Activated CD8-positive, alpha-beta T cell treated with anti-CD3 and anti-CD28 coated beads for 36 hours (primary cell): ENCODE measurements around the gene PTRH2. TPM values are rescaled to one million over a fixed set of nuclear protein-coding genes. Genes with fewer than 3 reads are reported as not detected.
A peak's percentile ranks its signal among the peaks of the same experiment; 100 is the strongest.

Experiments
- ATAC-seq: fragments of 200-7000 bp; cut with Tn5 transposase; one replicate; pipeline ENCODE4 v1.10.0; 2021; ENCODE audit warnings: mild to moderate bottlenecking, moderate library complexity
- CTCF ChIA-PET: fragments of 350-600 bp; sonication (Branson Sonifier 250); formaldehyde crosslinking; loops from one replicate; lab custom pipeline; 2021; ENCODE audit warnings: antibody characterized with exemption; lab: Charles Lee
- POLR2A ChIA-PET: fragments of 350-600 bp; sonication (Branson Sonifier 250); formaldehyde crosslinking; loops from one replicate; lab custom pipeline; 2021; ENCODE audit warnings: antibody characterized with exemption; lab: Charles Lee
- DNase-seq: peaks from one replicate; pipeline ENCODE4 v3.0.0-alpha.2; 2020
- H3K27ac Mint-ChIP-seq: one replicate; pipeline ENCODE4 v1.8.0; 2021; ENCODE audit warnings: mild to moderate bottlenecking, mixed read lengths
- H3K27me3 Mint-ChIP-seq: one replicate; pipeline ENCODE4 v1.8.0; 2021; ENCODE audit warnings: mixed read lengths
- H3K36me3 Mint-ChIP-seq: one replicate; pipeline ENCODE4 v1.8.0; 2021; ENCODE audit warnings: low read depth, mixed read lengths
- H3K4me1 Mint-ChIP-seq: one replicate; pipeline ENCODE4 v1.8.0; 2021; ENCODE audit warnings: low read depth, mixed read lengths
- H3K4me3 Mint-ChIP-seq: one replicate; pipeline ENCODE4 v1.8.0; 2021; ENCODE audit warnings: mild to moderate bottlenecking, moderate library complexity, mixed read lengths
- H3K9me3 Mint-ChIP-seq: one replicate; pipeline ENCODE4 v1.8.0; 2021; ENCODE audit warnings: mixed read lengths
- intact Hi-C: fragments of 100-400 bp; cut with micrococcal nuclease; formaldehyde crosslinking; loops from one replicate; pipeline ENCODE4 v1.10.0; 2022
- total RNA-seq, 2 experiments: library from RNA; stranded (reverse); gene quantifications; one replicate each; pipeline ENCODE4 v1.2.3, GENCODE V29; 2021
- TF ChIP-seq, protein P1 (sequence below): fragments of 200-600 bp; IDR thresholded peaks from one replicate; pipeline ENCODE4 v1.8.0; 2022; ENCODE audit warnings: antibody characterized with exemption, mild to moderate bottlenecking

The PTRH2 gene
- total RNA-seq, 2 experiments from 2014 or later, result 34.2 to 37.4 TPM

DNA sequence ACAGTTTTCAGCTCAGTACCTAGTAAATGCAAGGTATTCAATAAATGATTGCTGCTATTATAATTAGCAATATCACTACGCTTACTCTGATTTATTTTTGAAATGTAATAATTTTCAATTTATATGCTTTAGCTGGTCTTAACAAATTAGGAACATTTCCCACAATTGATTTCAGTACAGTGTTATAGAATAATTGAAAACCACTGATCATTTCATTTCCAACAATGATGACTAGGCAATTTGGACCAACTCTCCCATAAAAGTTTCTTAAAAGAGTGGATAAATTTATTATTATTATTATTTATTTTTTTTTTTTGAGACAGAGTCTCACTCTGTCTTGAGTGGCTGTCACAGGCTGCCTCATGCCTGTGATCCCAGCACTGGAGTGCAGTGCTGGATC, 41.4 kb upstream of the PTRH2 start:
- no peaks in the 10 kb centered on the region for H3K27me3 Mint-ChIP-seq
- peaks cover 25% of the 10 kb centered on the region for H3K4me1 Mint-ChIP-seq
- DNase-seq (no peak), ATAC-seq (no peak)
- H3K4me3 Mint-ChIP-seq, result no peak overlapping the region
- intact Hi-C loops, result loop anchor here (10.0 kb wide), 1 partner anchor 286 kb away; no protein-coding TSS in a partner anchor
- TF ChIP-seq, protein P1, sequence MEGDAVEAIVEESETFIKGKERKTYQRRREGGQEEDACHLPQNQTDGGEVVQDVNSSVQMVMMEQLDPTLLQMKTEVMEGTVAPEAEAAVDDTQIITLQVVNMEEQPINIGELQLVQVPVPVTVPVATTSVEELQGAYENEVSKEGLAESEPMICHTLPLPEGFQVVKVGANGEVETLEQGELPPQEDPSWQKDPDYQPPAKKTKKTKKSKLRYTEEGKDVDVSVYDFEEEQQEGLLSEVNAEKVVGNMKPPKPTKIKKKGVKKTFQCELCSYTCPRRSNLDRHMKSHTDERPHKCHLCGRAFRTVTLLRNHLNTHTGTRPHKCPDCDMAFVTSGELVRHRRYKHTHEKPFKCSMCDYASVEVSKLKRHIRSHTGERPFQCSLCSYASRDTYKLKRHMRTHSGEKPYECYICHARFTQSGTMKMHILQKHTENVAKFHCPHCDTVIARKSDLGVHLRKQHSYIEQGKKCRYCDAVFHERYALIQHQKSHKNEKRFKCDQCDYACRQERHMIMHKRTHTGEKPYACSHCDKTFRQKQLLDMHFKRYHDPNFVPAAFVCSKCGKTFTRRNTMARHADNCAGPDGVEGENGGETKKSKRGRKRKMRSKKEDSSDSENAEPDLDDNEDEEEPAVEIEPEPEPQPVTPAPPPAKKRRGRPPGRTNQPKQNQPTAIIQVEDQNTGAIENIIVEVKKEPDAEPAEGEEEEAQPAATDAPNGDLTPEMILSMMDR, result no peak
- H3K9me3 Mint-ChIP-seq, result no peaks in the 10 kb centered on the region
- peaks cover 6% of the 10 kb centered on the region for H3K36me3 Mint-ChIP-seq
- CTCF ChIA-PET, result interaction anchor here (0.6 to 3.3 kb wide), 8 partner anchors 40 to 290 kb away, joined by 3 to 19 read pairs (median 3); no protein-coding TSS in a partner anchor
- POLR2A ChIA-PET, result interaction anchor here (2.0 to 8.9 kb wide), 2 partner anchors 95 to 145 kb away, joined by 6 to 443 read pairs; partner anchors contain the start of gene RPS6KB1
- H3K27ac Mint-ChIP-seq, result no peak overlapping the region

DNA sequence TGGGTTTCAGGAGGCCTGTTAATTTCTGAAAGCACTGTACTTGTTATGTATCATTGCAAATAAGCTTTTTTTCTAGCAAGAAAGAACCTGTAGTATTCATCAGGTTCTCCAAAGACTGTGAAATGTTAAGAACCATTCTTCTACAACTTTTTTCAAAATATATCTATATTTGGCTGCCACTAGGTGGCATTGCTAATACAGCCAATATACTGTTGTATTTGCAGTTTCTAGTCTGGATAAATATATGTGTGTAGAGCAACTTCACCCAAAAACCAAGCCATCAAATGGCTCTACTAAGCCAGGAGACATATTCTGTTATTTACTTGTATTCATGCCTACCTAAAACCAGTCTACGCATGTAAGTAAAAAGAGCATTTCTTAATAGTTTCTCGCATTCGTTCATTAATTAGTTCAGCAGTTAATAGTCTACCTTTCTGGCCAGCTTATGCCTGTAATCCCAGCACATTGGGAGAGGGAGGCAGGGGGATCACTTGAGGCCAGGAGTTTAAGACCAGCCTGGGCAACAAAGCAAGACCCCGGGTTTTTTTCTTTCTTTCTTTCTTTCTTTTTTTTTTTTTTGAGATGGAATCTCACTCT, 39.7 kb upstream of the PTRH2 start:
- ATAC-seq, result peak; percentile 53
- Mint-ChIP-seq H3K4me3 (no peak overlapping the region), H3K4me1 (peaks cover 10% of the 10 kb centered on the region), H3K27ac (peak overlapping the region; percentile 21), H3K9me3 (peaks cover 4% of the 10 kb centered on the region), H3K27me3 (no peaks in the 10 kb centered on the region), H3K36me3 (peaks cover 11% of the 10 kb centered on the region)
- TF ChIP-seq, protein P1, result peak; percentile 83
- ChIA-PET POLR2A (interaction anchor here (2.0 to 2.1 kb wide), 2 partner anchors 94 to 147 kb away, joined by 5 to 6 read pairs; partner anchors contain the start of gene RPS6KB1), CTCF (interaction anchor here (0.6 to 3.3 kb wide), 17 partner anchors 13 to 291 kb away, joined by 3 to 19 read pairs (median 4); partner anchors contain the start of genes PTRH2 and VMP1)
- no peak for DNase-seq
- intact Hi-C loops, result loop anchor here (10.0 kb wide), 1 partner anchor 288 kb away; no protein-coding TSS in a partner anchor

DNA sequence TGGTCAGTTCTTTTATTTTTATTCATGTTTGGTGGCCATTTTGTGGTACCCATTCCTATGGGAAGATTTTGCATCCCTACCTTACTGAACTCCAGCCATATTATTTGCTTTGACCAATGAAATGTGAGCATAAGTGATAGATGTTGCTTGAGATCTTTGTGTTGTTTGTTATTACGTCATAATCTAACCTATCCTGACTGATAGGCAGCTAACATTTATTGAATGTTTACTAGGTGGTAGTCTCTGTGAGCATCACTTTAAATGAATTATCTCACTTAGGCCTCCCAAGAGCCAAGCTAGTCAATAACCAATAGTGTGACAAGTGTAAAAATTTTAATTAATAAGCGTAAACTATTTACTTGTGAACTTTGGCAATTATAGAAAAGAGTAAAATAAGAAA, 37.8 kb upstream of the PTRH2 start:
- POLR2A ChIA-PET, result interaction anchor here (0.6 to 2.1 kb wide), 3 partner anchors 79 to 96 kb away, joined by 3 to 5 read pairs (median 4); no protein-coding TSS in a partner anchor
- peaks cover 3% of the 10 kb centered on the region for H3K4me1 Mint-ChIP-seq
- peaks cover 4% of the 10 kb centered on the region for H3K9me3 Mint-ChIP-seq
- peaks cover 15% of the 10 kb centered on the region for H3K36me3 Mint-ChIP-seq
- DNase-seq (no peak), ATAC-seq (no peak)
- intact Hi-C loops, result loop anchor here (10.0 kb wide), 1 partner anchor 290 kb away; no protein-coding TSS in a partner anchor
- H3K4me3 Mint-ChIP-seq, result no peak overlapping the region
- TF ChIP-seq, protein P1, result no peak
- CTCF ChIA-PET, result interaction anchor here (0.8 to 2.6 kb wide), 6 partner anchors 9 to 220 kb away, joined by 3 to 7 read pairs (median 4); partner anchors contain the start of genes PTRH2 and VMP1
- no peak overlapping the region for H3K27ac Mint-ChIP-seq
- H3K27me3 Mint-ChIP-seq, result no peaks in the 10 kb centered on the region

DNA sequence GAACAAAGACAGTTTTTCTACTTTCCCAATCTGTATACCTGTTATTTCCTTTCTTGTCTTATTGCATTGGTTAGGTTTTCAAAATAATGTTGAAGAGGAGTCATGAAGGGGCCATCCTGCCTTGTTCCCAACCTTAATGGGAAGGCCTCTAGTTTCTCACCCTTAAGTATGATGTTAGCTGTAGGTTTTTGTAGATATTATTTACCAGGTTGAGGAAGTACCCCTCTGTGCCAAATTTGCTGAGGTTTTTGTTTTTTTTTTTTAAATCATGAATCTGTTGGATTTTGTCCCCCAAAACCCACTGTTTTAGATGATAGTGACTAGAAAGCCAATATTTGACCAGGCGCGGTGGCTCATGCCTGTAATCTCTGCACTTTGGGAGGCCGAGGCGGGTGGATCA, 36.6 kb upstream of the PTRH2 start:
- H3K36me3 Mint-ChIP-seq, result peaks cover 15% of the 10 kb centered on the region
- no peaks in the 10 kb centered on the region for H3K27me3 Mint-ChIP-seq
- TF ChIP-seq, protein P1, result no peak
- intact Hi-C loops, result loop anchor here (10.0 kb wide), 1 partner anchor 291 kb away; no protein-coding TSS in a partner anchor
- H3K27ac Mint-ChIP-seq, result no peak overlapping the region
- no peak overlapping the region for H3K4me3 Mint-ChIP-seq
- DNase-seq (no peak), ATAC-seq (no peak)
- peaks cover 3% of the 10 kb centered on the region for H3K4me1 Mint-ChIP-seq
- ChIA-PET POLR2A (no interaction called here), CTCF (interaction anchor here (1.1 to 1.5 kb wide), 2 partner anchors 10 to 21 kb away, joined by 4 to 7 read pairs; no protein-coding TSS in a partner anchor)
- peaks cover 4% of the 10 kb centered on the region for H3K9me3 Mint-ChIP-seq
